SK-N-SH (cell line): ENCODE measurements around the gene KRT23.

Experiments
- CHD2 ChIP-seq: fragments of 150-350 bp; IDR thresholded peaks from 2 replicates; pipeline ENCODE4 v1.6.1; 2018; ENCODE audit warnings: low read length; ENCODE audit not compliant: partially characterized antibody
- EP300 ChIP-seq, 2 experiments: IDR thresholded peaks; 2 replicates each; pipeline versions ENCODE4 v1.4.0 to v1.6.1; 2012; ENCODE audit warnings: borderline replicate concordance in 1 of 2, low read depth in 1 of 2, low read length in 1 of 2
- JUND ChIP-seq: IDR thresholded peaks from 2 replicates; pipeline ENCODE4 v1.4.0; 2012
- NFIC ChIP-seq: IDR thresholded peaks from 2 replicates; pipeline ENCODE4 v1.4.0; 2012; ENCODE audit warnings: borderline replicate concordance
- PBX3 ChIP-seq: IDR thresholded peaks from 2 replicates; pipeline ENCODE4; 2012
- POLR2AphosphoS5 ChIP-seq: IDR thresholded peaks from 2 replicates; pipeline ENCODE4 v1.6.1; 2012; ENCODE audit warnings: low read depth, low read length
- REST ChIP-seq: IDR thresholded peaks from 2 replicates; pipeline ENCODE4 v1.6.1; 2012; ENCODE audit warnings: mild to moderate bottlenecking, low read depth, low read length, moderate library complexity
- TAF1 ChIP-seq: IDR thresholded peaks from 2 replicates; pipeline ENCODE4 v1.6.1; 2012; ENCODE audit warnings: low read depth, mild to moderate bottlenecking, low read length, moderate library complexity, borderline replicate concordance
- TF ChIP-seq, protein P1 (sequence below): fragments of 200-600 bp; sonication (generic); IDR thresholded peaks from 2 replicates; pipeline ENCODE4 v1.6.1; 2017; ENCODE audit warnings: antibody characterized with exemption, mild to moderate bottlenecking, moderate library complexity
- TF ChIP-seq, protein P2 (sequence below): IDR thresholded peaks from 2 replicates; pipeline ENCODE4 v1.4.0; 2012; ENCODE audit warnings: low read depth, borderline replicate concordance

GRCh38 chr17:40884708-40885512 lies 52.5 kb downstream of the KRT23 start, which contains the start of gene KRT20:
- TF ChIP-seq TAF1 (no peak), NFIC (no peak), EP300 (IDR thresholded peaks at IDR 0.05; ENCODE audit: borderline replicate concordance in 1 of 2, low read depth in 1 of 2, low read length in 1 of 2) (no peak), JUND (no peak), POLR2AphosphoS5 (no peak), CHD2 (no peak), REST (no peak), PBX3 (no peak)
- TF ChIP-seq, protein P1, sequence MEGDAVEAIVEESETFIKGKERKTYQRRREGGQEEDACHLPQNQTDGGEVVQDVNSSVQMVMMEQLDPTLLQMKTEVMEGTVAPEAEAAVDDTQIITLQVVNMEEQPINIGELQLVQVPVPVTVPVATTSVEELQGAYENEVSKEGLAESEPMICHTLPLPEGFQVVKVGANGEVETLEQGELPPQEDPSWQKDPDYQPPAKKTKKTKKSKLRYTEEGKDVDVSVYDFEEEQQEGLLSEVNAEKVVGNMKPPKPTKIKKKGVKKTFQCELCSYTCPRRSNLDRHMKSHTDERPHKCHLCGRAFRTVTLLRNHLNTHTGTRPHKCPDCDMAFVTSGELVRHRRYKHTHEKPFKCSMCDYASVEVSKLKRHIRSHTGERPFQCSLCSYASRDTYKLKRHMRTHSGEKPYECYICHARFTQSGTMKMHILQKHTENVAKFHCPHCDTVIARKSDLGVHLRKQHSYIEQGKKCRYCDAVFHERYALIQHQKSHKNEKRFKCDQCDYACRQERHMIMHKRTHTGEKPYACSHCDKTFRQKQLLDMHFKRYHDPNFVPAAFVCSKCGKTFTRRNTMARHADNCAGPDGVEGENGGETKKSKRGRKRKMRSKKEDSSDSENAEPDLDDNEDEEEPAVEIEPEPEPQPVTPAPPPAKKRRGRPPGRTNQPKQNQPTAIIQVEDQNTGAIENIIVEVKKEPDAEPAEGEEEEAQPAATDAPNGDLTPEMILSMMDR, result peak; percentile 38; the same call in 1 of the 2 replicates
- TF ChIP-seq, protein P2, sequence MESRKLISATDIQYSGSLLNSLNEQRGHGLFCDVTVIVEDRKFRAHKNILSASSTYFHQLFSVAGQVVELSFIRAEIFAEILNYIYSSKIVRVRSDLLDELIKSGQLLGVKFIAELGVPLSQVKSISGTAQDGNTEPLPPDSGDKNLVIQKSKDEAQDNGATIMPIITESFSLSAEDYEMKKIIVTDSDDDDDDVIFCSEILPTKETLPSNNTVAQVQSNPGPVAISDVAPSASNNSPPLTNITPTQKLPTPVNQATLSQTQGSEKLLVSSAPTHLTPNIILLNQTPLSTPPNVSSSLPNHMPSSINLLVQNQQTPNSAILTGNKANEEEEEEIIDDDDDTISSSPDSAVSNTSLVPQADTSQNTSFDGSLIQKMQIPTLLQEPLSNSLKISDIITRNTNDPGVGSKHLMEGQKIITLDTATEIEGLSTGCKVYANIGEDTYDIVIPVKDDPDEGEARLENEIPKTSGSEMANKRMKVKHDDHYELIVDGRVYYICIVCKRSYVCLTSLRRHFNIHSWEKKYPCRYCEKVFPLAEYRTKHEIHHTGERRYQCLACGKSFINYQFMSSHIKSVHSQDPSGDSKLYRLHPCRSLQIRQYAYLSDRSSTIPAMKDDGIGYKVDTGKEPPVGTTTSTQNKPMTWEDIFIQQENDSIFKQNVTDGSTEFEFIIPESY, result no peak
